Left ventricle myocardium superior (tissue), 1 donor: ENCODE measurements around the gene IQCM. TPM values are rescaled to one million over a fixed set of nuclear protein-coding genes. Genes with fewer than 3 reads are reported as not detected.
A peak's percentile ranks its signal among the peaks of the same experiment; 100 is the strongest.

ENCODE experiments used
- ATAC-seq: fragments of 200-7000 bp; cut with Tn5 transposase; one replicate; pipeline ENCODE4 v1.9.1; 2020; ENCODE audit warnings: mild to moderate bottlenecking, moderate library complexity
- DNase-seq: peaks from one replicate; pipeline ENCODE4 v3.0.0-alpha.2; 2020
- intact Hi-C: fragments of 100-400 bp; cut with micrococcal nuclease; formaldehyde crosslinking; loops from one replicate; pipeline ENCODE4 v1.11.0; 2022
- long read RNA-seq: library from polyadenylated mRNA; unstranded; transcript quantifications from one replicate; pipeline ENCODE4 v2.0.0, GENCODE V29; 2021
- total RNA-seq: library from RNA; stranded (reverse); fragmentation: NEBNext Ultra II Directional; extraction: Animal tissue kit (Norgen Biotek cat#: 25700); gene quantifications from one replicate; pipeline ENCODE4 v1.2.1, GENCODE V29; 2021
- donor health status: DM: no; HTN: yes; CAD: no; lungs with severe emphysema.

Gene IQCM, protein sequence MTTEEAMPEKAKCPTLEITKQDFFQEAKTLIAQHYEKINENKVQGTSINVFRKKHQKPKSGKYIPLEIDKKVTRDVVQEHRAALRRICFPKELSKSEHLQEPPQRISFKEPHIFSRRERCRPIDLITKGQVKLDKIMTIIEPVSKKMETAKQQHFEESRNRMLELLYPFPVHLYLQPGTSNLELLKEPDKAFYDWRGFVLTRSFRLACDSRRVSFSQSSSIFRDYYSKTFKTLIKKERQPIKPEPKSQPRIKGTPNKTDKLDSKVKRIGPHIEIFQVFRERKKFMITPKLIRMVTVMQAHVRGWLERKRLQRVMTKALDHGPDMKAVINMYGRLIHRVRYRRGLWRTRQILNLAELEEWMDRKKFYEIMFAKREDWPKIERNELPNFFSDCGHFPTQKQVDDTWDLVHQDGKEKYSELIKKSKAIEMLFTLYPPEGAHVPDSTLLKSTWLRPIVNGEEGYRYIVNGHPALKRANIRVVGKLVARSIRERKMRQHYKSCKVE
- total RNA-seq = not detected
- long read RNA-seq = 0 reads

DNA sequence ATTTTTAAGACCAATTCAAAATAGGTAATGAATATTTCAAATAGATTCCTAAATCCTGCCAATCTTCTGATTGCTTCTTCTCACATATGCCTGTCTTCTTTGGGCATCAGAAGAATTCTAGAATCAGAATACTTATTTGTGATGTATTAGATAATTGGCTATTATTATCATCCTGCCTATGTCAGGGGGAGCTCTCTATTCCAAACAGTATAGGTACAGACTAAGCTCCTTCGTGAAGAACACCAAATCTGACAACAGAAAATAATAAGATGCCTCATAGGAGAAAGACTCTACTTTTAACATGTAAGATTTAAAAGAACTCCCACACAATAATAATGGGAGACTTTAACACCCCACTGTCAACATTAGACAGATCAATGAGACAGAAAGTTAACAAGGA lies at the start of gene IQCM:
Gene IQCM (minus strand): TSS at position 101 of the 400 bp plus-strand sequence. CDS start 73,152 bp downstream, outside the sequence.
- ATAC-seq = no peak
- intact Hi-C loops = no loop called here
- no peak for DNase-seq

DNA sequence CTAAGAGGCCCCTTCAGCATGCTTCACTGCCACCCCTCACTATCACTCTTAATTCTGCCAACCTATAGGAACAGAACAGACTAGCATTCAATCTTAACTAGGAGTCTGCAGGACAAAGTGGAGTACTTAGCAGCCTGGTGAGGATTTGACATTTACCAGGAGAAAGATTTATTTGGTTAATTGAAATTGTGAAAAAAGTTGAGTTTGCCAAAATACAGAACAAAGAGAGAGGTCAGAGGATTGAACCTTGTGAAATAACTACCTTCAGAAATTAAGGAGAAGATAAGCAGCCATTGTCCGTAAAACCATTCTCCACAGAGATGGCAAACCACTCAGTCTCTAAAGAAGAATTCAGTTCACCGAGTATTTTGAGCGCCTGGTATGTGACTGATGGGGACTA lies 41.8 kb upstream of the IQCM start:
- ATAC-seq (no peak), DNase-seq (no peak)
- intact Hi-C loops = no loop called here

DNA sequence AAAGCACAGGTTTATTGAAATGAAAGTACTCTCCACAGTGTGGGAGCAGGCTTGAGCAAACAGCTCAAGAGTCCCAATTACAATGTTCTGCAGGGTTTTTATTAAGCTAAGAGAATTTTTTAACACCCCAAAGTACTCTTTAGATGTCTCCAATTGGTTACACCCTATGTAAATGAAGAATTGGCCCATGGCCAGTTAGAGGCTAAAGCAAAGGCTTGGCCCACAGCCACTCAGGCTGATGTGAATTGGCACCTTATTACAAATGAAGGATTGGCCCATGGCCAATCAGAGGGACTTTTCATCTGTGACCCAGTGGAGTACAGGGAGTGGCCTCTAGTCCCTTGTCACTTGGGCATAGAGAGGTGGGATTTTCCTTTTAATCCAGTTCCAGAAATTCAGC lies 30.1 kb upstream of the IQCM start:
- intact Hi-C loops = no loop called here
- no peak for ATAC-seq
- DNase-seq = no peak

DNA sequence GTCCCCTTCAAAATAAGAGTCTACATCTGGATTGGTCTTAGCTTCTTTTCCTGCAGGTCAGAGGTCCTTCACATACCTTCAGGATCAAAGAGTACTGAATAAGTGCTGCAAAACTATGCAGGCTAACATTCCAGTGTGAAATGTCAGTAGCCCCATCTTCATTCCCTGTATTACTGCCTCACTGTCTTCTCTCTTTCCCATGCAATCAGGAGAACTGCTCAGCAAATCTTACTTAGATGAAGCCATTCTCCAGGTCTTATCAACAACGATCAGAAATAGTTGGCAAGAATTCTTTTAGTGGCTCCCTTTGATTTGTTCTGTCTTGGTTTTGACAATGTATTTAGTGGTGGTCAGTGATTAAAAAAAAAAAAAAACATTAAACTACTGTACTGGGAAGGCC lies 26.0 kb upstream of the IQCM start:
- ATAC-seq = no peak
- no peak for DNase-seq
- intact Hi-C loops = no loop called here

DNA sequence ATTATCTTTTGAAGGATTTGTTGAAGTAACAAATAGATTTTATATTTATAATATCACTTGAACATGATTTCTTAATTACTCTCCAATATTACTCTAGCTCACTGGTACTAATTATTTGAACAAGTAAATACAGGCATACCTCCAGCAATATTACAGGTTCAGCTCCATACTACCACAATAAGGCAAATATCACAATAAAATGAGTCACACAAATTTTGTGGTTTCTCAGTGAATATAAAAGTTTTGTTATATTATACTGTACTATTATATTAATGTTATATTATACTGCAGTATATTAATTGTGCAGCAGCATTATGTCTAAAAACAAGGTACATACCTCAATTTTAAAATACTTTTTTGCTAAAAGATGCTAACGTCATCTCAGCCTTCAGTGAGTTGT lies 22.4 kb upstream of the IQCM start:
- ATAC-seq = no peak
- DNase-seq = no peak
- intact Hi-C loops = no loop called here

DNA sequence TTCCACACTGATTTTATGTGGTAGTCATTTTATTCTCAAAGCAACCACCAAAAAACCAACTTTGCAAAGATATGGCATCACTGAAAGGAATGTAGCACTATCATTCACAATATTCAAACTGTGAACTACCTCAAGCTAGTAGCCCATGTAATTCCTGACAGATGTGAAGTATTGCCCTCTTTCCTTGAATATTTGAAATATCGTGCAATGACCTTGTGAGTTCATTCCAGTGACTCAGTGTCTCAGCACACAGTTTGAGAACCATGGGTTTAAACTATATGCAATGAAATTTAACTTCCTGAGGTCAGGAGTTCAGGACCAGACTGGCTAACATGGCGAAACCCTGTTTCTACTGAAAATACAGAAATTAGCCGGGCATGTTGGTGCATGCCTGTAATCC lies 20.9 kb upstream of the IQCM start:
- DNase-seq (no peak), ATAC-seq (no peak)
- intact Hi-C loops = no loop called here

DNA sequence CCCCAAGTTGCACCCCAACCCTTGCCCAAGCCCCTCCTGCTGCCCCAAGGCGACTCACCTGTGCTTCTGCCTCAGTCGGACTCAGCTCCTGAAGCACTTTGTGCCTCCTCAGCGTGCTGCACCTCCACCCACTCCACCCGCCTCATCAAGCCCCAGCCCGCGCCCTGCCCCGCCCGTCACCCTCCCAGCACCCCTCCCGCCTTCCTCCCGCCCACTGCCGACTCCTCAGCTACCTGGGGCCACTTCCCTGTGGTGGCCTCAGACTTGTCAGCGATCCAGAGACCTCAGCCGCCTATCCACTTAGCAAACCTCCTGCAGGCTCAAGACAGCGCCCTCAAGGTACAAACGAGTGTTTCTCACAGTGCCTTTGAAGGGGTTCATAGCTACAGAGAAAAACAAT lies 19.6 kb upstream of the IQCM start:
- ATAC-seq (no peak), DNase-seq (no peak)
- intact Hi-C loops = no loop called here

DNA sequence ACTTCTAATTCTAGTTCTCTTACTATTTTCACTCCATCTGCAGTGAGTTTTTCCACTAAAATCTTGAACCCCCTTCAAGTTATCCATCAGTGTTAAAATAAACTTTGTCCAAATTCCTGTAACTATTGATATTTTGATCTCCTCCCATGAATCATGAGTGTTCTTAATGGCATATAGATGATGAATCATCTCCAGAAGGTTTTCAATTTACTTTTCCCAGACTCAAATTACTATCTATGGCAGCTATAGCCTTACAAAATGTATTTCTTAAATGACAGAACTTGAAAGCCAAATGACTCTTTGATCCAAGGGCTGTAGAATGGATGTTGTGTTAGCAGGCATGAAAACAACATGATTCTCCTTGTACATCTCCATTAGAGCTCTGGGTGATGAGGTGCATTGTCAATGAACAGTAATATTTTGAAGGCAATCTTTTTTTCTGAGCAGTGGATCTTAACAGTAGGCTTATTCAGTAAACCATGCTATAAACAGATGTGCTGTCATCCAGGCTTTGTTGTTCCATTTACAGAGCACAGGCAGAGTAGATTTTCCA lies 16.1 kb upstream of the IQCM start:
- ATAC-seq (no peak), DNase-seq (no peak)
- intact Hi-C loops = no loop called here

DNA sequence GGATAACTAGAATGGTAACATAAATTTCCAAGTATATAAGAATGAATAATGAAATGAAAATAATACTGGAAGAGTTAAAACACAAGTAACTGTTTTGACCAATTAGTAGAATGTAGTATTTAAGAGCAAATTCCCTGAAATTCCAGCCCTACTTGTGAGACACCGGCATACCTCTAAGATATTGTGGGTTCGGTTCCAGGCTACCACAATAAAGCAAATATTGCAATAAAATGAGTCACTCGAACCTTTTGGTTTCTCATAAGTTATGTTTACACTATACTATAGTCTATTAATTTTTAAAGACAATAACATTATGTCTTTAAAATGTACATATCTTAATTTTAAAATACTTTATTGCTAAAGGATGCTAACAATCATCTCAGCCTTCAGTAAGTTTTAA lies 15.2 kb upstream of the IQCM start:
- DNase-seq (no peak), ATAC-seq (no peak)
- intact Hi-C loops = no loop called here

DNA sequence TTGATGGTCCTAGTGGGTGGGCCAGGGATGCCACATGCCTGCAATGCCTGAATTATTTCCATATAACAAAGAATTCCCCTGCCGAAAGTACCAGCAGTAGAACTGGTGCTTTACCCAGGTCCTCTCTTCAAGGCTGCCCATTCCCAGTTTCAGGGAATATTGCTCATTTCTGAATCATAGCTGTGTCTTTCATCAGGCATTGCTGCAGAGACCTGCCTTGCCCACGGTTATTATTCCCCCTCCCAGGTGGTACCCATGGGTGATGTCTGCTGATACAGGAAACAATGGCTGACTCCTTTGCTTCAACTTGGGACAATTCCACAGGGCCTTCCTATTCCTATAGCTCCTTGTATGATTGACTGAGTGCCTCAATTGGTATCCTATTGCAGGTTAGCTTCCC lies 9.7 kb upstream of the IQCM start:
- DNase-seq (no peak), ATAC-seq (no peak)
- intact Hi-C loops = no loop called here

DNA sequence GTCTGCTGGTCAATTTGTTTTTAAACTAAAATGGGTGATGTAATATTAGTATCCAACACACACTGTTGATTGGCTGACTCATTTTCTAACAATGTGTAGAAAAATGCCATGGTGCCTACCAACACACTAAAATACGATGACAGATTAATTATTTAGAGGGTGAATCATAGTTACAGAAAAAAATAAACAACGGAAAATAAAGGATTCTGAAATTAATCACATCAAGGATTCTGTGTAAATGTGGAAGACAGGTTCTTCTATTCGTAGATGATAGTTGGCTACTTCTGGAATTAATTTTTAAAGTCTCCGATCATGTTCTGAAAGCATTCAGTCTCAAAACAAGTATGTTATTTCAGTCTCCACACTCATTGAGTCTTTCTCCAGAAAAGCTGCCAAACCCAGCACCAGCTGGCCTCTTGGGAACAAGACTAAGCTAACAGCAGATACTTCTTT lies 8.2 kb upstream of the IQCM start:
- no peak for DNase-seq
- intact Hi-C loops = no loop called here
- no peak for ATAC-seq

DNA sequence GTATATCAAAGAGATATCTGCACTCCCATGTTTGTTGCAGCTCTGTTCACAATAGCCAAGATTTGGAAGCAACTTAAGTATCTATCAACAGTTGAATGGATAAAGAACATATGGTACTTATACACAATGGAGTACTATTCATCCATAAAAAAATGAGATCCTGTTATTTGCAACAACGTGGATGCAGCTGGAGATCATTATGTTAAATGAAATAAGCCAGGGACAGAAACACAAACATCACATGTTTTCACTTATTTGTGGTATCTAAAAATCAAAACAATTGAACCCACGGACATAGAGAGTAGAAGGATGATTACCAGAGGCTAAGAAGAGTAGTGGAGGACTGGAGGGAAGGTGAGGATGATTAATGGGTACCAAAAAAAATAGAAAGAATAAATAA lies 14.2 kb downstream of the IQCM start:
- DNase-seq (no peak), ATAC-seq (no peak)
- intact Hi-C loops = no loop called here

DNA sequence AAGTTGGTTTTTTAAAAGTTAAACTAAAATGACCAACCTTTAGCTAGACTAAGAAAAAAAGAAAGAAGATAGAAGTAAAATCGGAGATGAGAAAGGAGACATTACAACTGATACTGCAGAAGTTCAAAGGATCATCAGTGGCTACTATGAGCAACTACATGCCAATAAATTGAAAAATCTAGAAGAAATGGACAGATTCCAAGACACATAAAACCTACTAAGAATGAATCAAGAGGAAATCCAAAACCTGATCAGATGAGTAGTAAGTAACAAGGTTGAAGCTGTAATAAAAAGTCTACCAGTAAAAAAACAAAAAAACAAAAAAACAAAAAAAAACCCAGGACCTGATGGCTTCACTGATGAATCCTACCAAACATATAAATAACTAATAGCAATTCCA lies 16.1 kb downstream of the IQCM start:
- intact Hi-C loops = no loop called here
- no peak for DNase-seq
- ATAC-seq = no peak

DNA sequence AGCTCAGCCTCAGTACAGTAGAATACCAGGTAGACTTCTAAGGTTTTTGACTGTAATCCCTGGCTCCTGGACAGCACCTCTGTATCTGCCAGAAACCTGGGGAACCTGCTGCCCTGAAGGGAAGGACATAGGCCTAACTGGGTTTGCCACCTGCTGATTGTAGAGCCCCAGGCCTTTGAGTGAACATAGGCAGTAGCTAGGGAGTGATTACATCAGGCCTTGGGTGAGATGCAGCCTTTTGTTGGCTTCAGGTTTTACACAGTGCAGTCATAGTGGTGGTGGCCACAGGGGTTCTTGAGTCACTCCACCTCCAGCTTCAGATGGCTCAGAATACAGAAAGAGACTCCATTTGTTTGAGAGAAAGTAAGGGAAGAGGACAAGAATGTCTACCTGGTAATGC lies 19.3 kb downstream of the IQCM start:
- no peak for DNase-seq
- intact Hi-C loops = no loop called here
- no peak for ATAC-seq

DNA sequence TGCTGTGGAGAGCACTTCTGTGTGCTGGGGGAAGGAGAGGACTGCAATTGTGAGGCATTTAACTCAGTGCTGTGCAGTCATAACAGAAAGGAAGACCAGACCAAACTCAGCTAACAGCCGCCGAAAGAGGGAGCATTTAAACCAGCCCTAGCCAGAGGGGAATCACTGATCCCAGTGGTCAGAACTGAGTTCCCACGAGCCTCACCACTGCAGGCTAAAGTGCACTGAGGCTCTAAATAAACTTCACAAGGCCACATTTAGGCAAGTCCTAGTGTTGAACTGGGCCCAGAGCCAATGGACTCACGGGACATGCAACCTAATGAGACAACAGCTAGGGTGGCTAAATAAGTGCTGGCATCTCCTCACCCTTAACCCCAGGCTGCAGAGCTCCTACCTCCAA lies 20.4 kb downstream of the IQCM start:
- DNase-seq = no peak
- ATAC-seq = peak; percentile 66
- intact Hi-C loops = no loop called here

DNA sequence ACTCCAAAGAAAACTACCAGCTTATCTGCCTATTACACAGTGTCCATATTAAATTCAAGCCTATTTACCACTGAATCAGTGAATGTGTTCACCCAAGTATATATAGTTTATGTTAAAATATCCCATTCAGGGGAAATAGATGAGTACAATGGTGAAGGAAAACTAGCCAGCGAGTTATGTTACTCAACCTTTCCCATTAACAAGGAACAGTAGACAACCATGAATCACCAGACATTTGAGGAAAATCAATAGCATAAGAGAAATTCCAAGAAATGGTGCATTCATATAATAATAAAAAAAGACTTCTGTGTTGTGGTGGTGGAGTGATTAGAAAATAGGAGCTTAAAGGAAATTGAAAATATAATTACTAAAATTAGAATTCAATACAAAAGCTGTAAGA lies 21.3 kb downstream of the IQCM start:
- no peak for ATAC-seq
- intact Hi-C loops = no loop called here
- DNase-seq = no peak

DNA sequence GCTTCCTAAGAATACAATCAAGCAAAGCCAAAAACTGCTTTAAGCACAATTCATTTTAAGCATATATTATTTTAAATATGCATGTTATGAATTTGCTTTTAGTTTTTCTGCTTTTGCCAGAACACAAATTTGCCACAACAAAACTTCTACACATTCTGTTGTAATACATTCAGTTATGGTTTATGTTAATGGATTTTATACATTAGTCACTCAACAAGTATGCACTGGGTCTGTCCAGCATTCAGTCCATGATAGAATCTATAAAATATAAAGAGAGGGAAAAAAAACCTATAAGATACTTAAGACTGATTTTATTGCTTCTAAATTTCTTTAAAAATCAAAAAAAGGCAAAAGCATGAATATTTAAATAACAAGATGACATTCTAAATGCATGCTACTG lies 22.2 kb downstream of the IQCM start:
- no peak for ATAC-seq
- DNase-seq = no peak
- intact Hi-C loops = no loop called here

DNA sequence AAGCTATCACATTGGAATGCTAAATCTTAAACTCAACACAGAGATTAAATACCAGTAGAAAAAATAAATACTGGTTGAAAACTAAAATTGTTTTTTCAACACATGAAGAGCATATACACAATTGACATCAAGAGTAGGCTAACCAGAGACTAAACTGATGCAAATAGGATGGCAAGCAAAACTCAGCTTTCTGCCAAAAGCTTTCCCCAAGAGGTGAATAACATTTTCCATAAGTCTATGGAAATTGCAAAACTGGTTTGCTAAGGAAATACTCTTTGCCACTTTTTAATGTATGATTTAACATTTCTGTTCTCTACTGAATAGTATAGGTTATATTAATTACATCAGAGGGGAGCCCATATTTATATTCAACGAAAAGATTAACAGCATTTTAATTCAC lies 23.8 kb downstream of the IQCM start:
- ATAC-seq (no peak), DNase-seq (no peak)
- intact Hi-C loops = no loop called here

DNA sequence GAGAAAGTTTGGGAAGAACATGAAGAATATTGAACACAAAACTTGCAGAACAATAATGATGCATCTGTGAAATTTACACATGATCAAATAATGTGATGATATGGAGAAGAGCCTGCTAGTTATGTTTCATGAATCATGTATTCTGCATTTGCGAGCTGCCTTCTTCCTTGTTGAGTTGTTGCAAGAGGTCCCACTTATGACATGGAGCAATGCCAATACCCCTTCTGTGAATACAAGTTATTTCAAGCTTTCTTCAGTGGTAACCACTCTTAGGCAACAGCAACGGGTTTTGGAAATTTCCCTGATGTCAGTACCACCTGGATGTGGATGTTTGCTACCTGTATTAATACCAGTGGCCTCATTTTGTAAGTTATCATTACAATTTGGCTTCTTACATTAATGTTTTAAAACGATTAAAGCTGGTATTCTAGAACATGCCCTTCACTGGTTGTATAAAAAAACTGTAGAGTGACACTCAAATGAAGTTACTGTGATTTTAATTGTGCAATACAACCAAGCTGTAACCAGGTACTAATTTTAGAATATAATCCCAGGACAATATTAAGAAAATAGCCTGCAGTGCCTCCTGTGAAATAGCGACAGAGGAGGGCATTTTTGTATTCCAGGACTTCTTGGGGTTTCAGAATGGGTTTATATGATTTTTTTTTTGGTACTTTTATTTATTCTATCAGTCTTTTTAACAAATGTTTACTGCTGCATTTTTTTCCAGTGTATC lies 25.3 kb downstream of the IQCM start:
- intact Hi-C loops = no loop called here
- no peak for ATAC-seq
- no peak for DNase-seq

DNA sequence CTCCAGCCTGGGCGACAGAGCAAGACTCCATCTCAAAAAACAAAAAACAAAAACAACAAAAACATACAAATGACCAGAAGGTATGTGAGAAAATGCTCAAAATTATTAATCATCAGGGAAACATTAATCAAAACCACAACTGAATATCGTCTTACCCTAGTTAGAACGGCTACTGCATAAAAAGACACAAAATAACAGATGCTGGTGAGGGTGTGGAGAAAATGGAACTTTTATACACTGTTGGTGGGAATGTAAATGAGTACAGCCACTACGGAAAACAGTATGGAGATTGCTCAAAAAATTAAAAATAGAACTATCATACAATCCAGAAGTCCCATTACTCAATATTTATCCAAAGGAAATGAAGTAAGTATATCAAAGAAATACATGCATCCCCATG lies 27.3 kb downstream of the IQCM start:
- intact Hi-C loops = no loop called here
- DNase-seq = no peak
- ATAC-seq = no peak
